Ovary (tissue), 9 donors: ENCODE measurements around the gene PALLD. TPM values are rescaled to one million over a fixed set of nuclear protein-coding genes. Genes with fewer than 3 reads are reported as not detected.
"Not testable (repeated sequence)": the region's sequence is repeated elsewhere in the genome, so short reads cannot be mapped to it uniquely, and the experiment has no call there.

Source experiments
- DNase-seq, 5 donors: peaks; one replicate each; pipeline ENCODE4 v3.0.0-alpha.2; 2019 to 2020
- H3K27ac ChIP-seq, 2 donors: fragments of 200-600 bp; one replicate each; pipeline versions ENCODE4 v1.5.1 to v1.8.0; 2019 to 2022
- H3K27me3 ChIP-seq: fragments of 200-600 bp; one replicate; pipeline ENCODE4 v1.8.0; 2022
- H3K36me3 ChIP-seq: fragments of 200-600 bp; sonication (generic); one replicate; pipeline ENCODE4 v1.5.1; 2019
- H3K4me1 ChIP-seq: one replicate; pipeline ENCODE4 v1.8.1; 2013; ENCODE audit warnings: mild to moderate bottlenecking, moderate library complexity; ENCODE audit not compliant: insufficient read depth
- H3K4me3 ChIP-seq: fragments of 200-600 bp; sonication (generic); one replicate; pipeline ENCODE4 v1.5.1; 2017
- H3K9me3 ChIP-seq, 2 donors: fragments of 200-600 bp in 1 of 2; sonication (generic) in 1 of 2; one replicate each; pipeline versions ENCODE4 v1.5.1 to v1.8.1; 2013 to 2019; ENCODE audit warnings: mild to moderate bottlenecking in 1 of 2, moderate library complexity in 1 of 2
- CTCF ChIP-seq, 3 donors: fragments of 450-650 bp in 2 of 3; fragments of 200-600 bp in 1 of 3; IDR thresholded peaks; one replicate each; pipeline versions ENCODE4 v1.5.1 to v1.8.0; 2016 to 2022; ENCODE audit warnings: antibody characterized with exemption in 3 of 3, mild to moderate bottlenecking in 1 of 3
- EP300 ChIP-seq: sonication (generic); formaldehyde crosslinking; IDR thresholded peaks from one replicate; pipeline ENCODE4 v1.6.1; 2017; ENCODE audit warnings: antibody characterized with exemption
- POLR2A ChIP-seq: fragments of 450-650 bp; IDR thresholded peaks from one replicate; pipeline ENCODE4 v1.6.1; 2017; ENCODE audit warnings: antibody characterized with exemption, mild to moderate bottlenecking, moderate library complexity
- WGBS, 3 donors: extraction: QIAGEN DNeasy Blood & Tissue Kit in 1 of 3; methylation state at CpG; one replicate each; pipeline versions ENCODE4 v1.1.5 to v1.1.7; 2013 to 2017; 5-methylcytosine and 5-hydroxymethylcytosine counted together
- intact Hi-C, 4 donors: fragments of 100-400 bp; cut with DNase I; formaldehyde crosslinking; loops; one replicate each; pipeline versions ENCODE4 v1.11.0 to v1.15.1; 2022 to 2023
- polyA plus RNA-seq, 2 donors: library from polyadenylated mRNA; stranded (reverse); fragments of 200-250 nt in 1 of 2; fragments of 350-450 nt in 1 of 2; fragmentation: Illumina TruSeq in 1 of 2; extraction: RNeasy Lipid Tissue Mini Kit (QIAGEN cat#74804) in 1 of 2; gene quantifications; one replicate each; pipeline ENCODE4 v1.2.3, GENCODE V29; 2013 to 2014
- total RNA-seq, 7 donors: library from RNA; depleted of rRNA in 2 of 7; stranded (reverse); fragments of >200 nt in 2 of 7; fragmentation: NEBNext Ultra II Directional in 3 of 7; extraction: Animal tissue kit (Norgen Biotek cat#: 25700) in 3 of 7; gene quantifications; one replicate each; pipeline versions ENCODE4 v1.1.0 to v1.2.4, GENCODE V29; 2016 to 2023
- donor health status: DM: no; HTN: no; CAD: no; lungs with moderate emphysema.
- donor health status: DM: no; HTN: no; CAD: no.
- donor health status: Bipolar disorder and iron deficiency.
- donor health status: DM: yes; HTN: yes; CAD: no.
- donor health status: DM: no; HTN: no; CAD: no.
- donor health status: DM: yes; HTN: yes; CAD: no.

The PALLD gene
- total and polyA plus RNA-seq, 9 donors = 96.8 to 605 (median 137) TPM

- H3K4me3 ChIP-seq = no peak overlapping the region
- no peak overlapping the region for H3K27ac ChIP-seq
- H3K9me3 ChIP-seq = no peaks in the 10 kb centered on the region
- intact Hi-C loops = no loop called here
- 83 to 88% (median 84%) methylated on average over 3 of the region's 3 CpGs for WGBS, 3 donors
- no peaks in the 10 kb centered on the region for H3K27me3 ChIP-seq
- H3K4me1 ChIP-seq = no peaks in the 10 kb centered on the region
- no peak for TF ChIP-seq POLR2A
- TF ChIP-seq EP300 = no peak
- no peak for TF ChIP-seq CTCF (IDR thresholded peaks at IDR 0.05)
- no peaks in the 10 kb centered on the region for H3K36me3 ChIP-seq
- DNase-seq = no peak
Observed at GRCh38 chr4:168942985-168943384, 446.1 kb downstream of the PALLD start.

- intact Hi-C loops = no loop called here
- no peak for DNase-seq
- WGBS, 3 donors = 25 to 39% (median 30%) methylated on average over 2 of the region's 2 CpGs
- Histone ChIP-seq H3K27ac (no peak overlapping the region), H3K4me1 (no peaks in the 10 kb centered on the region), H3K9me3 (no peaks in the 10 kb centered on the region), H3K36me3 (no peaks in the 10 kb centered on the region), H3K4me3 (no peak overlapping the region), H3K27me3 (no peaks in the 10 kb centered on the region)
- TF ChIP-seq CTCF (IDR thresholded peaks at IDR 0.05) (no peak), POLR2A (no peak), EP300 (no peak)
Observed at GRCh38 chr4:168945291-168945690, 448.4 kb downstream of the PALLD start.

- 95 to 98% (median 96%) methylated on average over 3 of the region's 3 CpGs for WGBS, 3 donors
- intact Hi-C loops, H3K4me3 ChIP-seq: not testable (repeated sequence)
Observed at GRCh38 chr4:168952821-168953246, 456.0 kb downstream of the PALLD start.

GRCh38 chr4:168955674-168956073 is 458.8 kb downstream of the PALLD start:
- Histone ChIP-seq H3K27me3 (no peaks in the 10 kb centered on the region), H3K4me3 (no peak overlapping the region), H3K36me3 (no peaks in the 10 kb centered on the region), H3K4me1 (no peaks in the 10 kb centered on the region), H3K9me3 (no peaks in the 10 kb centered on the region), H3K27ac (no peak overlapping the region)
- DNase-seq = no peak
- intact Hi-C loops = no loop called here
- WGBS, 3 donors = 94 to 97% (median 96%) methylated on average over 2 of the region's 2 CpGs
- TF ChIP-seq POLR2A = no peak
- TF ChIP-seq CTCF (IDR thresholded peaks at IDR 0.05) = no peak
- TF ChIP-seq EP300 = no peak

More at GRCh38 chr4:168952821-168953246, 456.0 kb downstream of the PALLD start:
- H3K36me3 ChIP-seq, H3K9me3 ChIP-seq, DNase-seq, H3K27me3 ChIP-seq, H3K4me1 ChIP-seq, H3K27ac ChIP-seq: not testable (repeated sequence)

- Histone ChIP-seq H3K9me3 (no peaks in the 10 kb centered on the region), H3K27ac (no peak overlapping the region), H3K4me1 (no peaks in the 10 kb centered on the region), H3K27me3 (no peaks in the 10 kb centered on the region), H3K36me3 (no peaks in the 10 kb centered on the region), H3K4me3 (no peak overlapping the region)
- intact Hi-C loops = no loop called here
- TF ChIP-seq CTCF (IDR thresholded peaks at IDR 0.05) = no peak
- no peak for TF ChIP-seq POLR2A
- TF ChIP-seq EP300 = no peak
- DNase-seq = no peak
- 92 to 98% (median 96%) methylated on average over 5 of the region's 5 CpGs for WGBS, 3 donors
Observed at GRCh38 chr4:168960716-168961115, 463.9 kb downstream of the PALLD start.
